GM19467 (cell line): ENCODE results near the gene KRTAP10-2.
"Not testable (repeated sequence)": the region's sequence is repeated elsewhere in the genome, so short reads cannot be mapped to it uniquely, and the experiment has no call there.

Experiments
- ATAC-seq: cut with Tn5 transposase; IDR thresholded peaks from one replicate; pipeline ENCODE4 v1.9.1; 2021; ENCODE audit warnings: mild to moderate bottlenecking, moderate library complexity; ENCODE audit not compliant: unreplicated experiment

Gene KRTAP10-2

GRCh38 chr21:44551340-44551961, at the start of gene KRTAP10-2:
TSS of gene KRTAP10-2 (minus strand) at chr21:44551505. CDS start at chr21:44551458, 47 bp downstream.
- ATAC-seq = no peak

GRCh38 chr21:44601091-44601490, 49.8 kb upstream of the KRTAP10-2 start:
- ATAC-seq = not testable (repeated sequence)

GRCh38 chr21:44600118-44600978, 49.0 kb upstream of the KRTAP10-2 start, which contains the start of gene KRTAP10-7:
TSS of gene KRTAP10-7 (plus strand) at chr21:44600597. CDS start at chr21:44600622, 25 bp downstream.
- not testable (repeated sequence) for ATAC-seq

- ATAC-seq = no peak
These were observed 48.1 kb upstream of the KRTAP10-2 start for GRCh38 chr21:44599264-44600029.

GRCh38 chr21:44598061-44598460, 46.8 kb upstream of the KRTAP10-2 start:
- ATAC-seq = no peak

- ATAC-seq = no peak
These were observed 44.9 kb upstream of the KRTAP10-2 start for GRCh38 chr21:44596068-44596725.

GRCh38 chr21:44595524-44595923, 44.2 kb upstream of the KRTAP10-2 start:
- no peak for ATAC-seq

GRCh38 chr21:44594406-44594916, 43.2 kb upstream of the KRTAP10-2 start:
- ATAC-seq = no peak

GRCh38 chr21:44593598-44594405, 42.5 kb upstream of the KRTAP10-2 start:
- no peak for ATAC-seq

GRCh38 chr21:44592446-44593311, 41.4 kb upstream of the KRTAP10-2 start, which contains the start of gene KRTAP10-6:
TSS of gene KRTAP10-6 (minus strand) at chr21:44592505. CDS start at chr21:44592484, 21 bp downstream.
- no peak for ATAC-seq

- ATAC-seq = not testable (repeated sequence)
These were observed 40.5 kb upstream of the KRTAP10-2 start for GRCh38 chr21:44591801-44592130.

GRCh38 chr21:44590897-44591800, 39.8 kb upstream of the KRTAP10-2 start:
- ATAC-seq = not testable (repeated sequence)

- ATAC-seq = no peak
These were observed 39.0 kb upstream of the KRTAP10-2 start for GRCh38 chr21:44590311-44590721.

- ATAC-seq = no peak
These were observed 38.4 kb upstream of the KRTAP10-2 start for GRCh38 chr21:44589586-44590305.

GRCh38 chr21:44589094-44589493, 37.8 kb upstream of the KRTAP10-2 start:
- no peak for ATAC-seq

- ATAC-seq = no peak
These were observed 34.6 kb upstream of the KRTAP10-2 start for GRCh38 chr21:44585892-44586291.

- ATAC-seq = no peak
These were observed 32.5 kb upstream of the KRTAP10-2 start for GRCh38 chr21:44583800-44584147.
